HG03280 (cell line): Measurements from ENCODE around the gene LARP4.
"Not testable (repeated sequence)": the region's sequence is repeated elsewhere in the genome, so short reads cannot be mapped to it uniquely, and the experiment has no call there.

Source experiments
- ATAC-seq: cut with Tn5 transposase; IDR thresholded peaks from one replicate; pipeline ENCODE4 v1.9.1; 2021; ENCODE audit warnings: mild to moderate bottlenecking, moderate library complexity; ENCODE audit not compliant: unreplicated experiment

The LARP4 gene

GRCh38 chr12:50400638-50401499 lies at the start of gene LARP4:
TSS of gene LARP4 (plus strand) at chr12:50400885. CDS start at chr12:50401011, 126 bp downstream.
- ATAC-seq: peak; percentile 95

GRCh38 chr12:50351120-50352043 lies 49.3 kb upstream of the LARP4 start:
- no peak for ATAC-seq

DNA sequence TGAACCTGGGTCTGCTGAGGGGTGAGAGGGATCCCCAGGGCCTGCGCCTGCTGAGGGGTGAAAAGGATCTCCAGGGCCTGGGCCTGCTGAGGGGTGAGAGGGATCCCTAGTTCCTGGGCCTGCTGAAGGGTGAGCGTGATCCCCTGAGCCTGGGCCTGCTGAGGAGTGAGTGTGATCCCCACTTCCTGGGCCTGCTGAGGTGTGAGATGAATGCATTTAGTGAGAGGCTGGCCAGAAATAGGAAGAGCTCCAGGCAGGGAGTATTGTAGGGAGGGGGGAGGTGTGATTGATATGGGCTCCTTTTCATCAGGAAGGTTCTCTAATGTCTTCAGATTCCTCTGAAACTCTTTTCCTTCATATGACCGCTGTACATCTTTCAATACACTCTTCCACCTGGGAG lies 47.3 kb upstream of the LARP4 start:
- no peak for ATAC-seq

- ATAC-seq: no peak
Measured at GRCh38 chr12:50353869-50354593, 46.7 kb upstream of the LARP4 start.

DNA sequence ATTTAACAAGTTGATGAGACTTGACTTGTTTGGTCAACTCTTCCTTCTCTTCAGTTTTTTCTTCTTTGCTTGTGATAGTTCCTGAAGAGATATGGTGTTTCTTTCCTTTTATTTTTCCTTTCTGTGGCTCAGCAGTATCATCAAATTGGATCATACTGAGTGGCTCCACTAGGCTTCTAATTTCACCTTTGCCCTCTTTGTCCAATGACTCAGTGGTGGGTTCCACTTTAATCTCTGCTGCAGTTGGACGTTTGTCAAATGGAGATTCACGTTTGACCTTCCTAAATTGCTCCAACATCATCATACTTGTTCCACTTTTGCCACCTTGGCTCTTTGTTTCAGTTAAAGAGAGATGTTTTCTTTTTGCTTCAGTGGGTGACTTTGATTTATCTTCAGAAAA lies 45.8 kb upstream of the LARP4 start:
- no peak for ATAC-seq

DNA sequence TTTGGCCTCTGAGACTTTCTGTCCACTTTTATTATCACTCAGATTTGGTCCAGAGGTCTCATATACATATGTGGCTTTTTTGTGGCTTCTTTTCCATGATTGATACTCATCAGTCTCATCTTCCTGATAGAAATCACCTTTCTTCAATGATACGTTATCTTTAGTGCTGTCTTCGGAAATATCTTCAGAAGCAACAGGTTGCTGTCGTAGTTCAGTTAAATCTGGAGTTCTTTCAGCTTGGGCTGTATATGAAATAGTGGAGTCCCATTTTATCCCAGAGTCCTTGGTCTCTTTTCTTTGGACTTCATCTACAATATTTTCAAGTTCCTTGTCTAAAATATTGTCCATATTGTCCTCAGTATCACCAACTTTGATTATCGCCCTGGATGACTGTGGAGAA lies 45.3 kb upstream of the LARP4 start:
- no peak for ATAC-seq

- no peak for ATAC-seq
Measured at GRCh38 chr12:50362671-50363070, 38.0 kb upstream of the LARP4 start.

DNA sequence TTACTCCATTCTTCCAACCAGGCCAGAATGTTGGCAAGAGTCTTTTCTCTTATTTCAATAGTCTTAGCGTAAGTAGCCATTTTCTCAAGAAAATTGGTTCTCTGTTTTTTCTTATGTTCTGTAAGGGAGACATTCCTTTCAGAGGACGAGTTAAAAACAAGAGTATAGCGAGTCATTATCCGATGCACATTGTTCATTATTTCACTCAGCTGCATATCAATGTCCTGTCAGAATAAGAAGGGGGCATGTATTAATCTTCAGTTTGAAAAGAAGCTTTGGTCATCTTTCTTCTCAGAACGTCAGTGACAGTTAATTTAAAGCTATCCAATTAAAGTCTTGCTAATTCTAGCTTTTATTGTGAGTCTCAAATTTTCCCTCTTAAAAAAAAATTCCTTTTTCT lies 37.5 kb upstream of the LARP4 start:
- ATAC-seq: no peak

- no peak for ATAC-seq
Measured at GRCh38 chr12:50365709-50366406, 34.8 kb upstream of the LARP4 start.

DNA sequence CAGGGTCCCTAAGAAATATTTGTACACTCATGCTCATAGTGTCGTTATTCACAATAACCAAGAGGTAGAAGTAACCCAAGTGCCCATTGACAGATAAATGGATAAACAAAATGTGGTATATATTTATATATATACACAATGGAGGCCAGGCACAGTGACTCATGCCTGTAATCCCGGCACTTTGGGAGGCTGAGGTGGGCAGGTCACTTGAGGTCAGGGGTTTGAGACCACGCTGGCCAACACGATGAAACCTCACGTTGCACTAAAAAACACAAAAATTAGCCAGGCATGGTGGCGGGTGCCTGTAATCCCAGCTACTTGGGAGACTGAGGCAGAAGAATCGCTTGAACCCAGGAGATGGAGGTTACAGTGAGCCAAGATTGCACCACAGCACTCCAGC lies 30.0 kb upstream of the LARP4 start:
- ATAC-seq: not testable (repeated sequence)

DNA sequence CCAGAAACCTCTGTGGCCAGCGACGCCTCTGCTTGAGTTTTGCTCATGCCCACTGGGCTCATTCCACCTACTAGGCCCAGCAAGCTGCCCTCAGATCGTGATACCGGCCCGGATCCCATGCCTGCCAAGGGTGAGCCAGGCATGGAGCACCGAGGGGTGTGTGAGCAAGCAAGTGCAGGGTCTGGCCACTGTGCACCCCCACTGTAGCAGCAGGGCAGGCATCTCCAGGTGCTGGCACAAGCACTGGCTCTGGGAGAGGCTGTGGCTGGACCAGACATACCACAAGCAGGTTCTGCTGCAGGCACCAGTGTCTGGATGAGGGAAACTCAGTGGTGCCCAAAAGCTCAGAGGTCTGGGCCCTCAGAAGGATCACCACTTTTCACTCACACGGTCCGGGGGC lies 24.9 kb upstream of the LARP4 start:
- no peak for ATAC-seq

DNA sequence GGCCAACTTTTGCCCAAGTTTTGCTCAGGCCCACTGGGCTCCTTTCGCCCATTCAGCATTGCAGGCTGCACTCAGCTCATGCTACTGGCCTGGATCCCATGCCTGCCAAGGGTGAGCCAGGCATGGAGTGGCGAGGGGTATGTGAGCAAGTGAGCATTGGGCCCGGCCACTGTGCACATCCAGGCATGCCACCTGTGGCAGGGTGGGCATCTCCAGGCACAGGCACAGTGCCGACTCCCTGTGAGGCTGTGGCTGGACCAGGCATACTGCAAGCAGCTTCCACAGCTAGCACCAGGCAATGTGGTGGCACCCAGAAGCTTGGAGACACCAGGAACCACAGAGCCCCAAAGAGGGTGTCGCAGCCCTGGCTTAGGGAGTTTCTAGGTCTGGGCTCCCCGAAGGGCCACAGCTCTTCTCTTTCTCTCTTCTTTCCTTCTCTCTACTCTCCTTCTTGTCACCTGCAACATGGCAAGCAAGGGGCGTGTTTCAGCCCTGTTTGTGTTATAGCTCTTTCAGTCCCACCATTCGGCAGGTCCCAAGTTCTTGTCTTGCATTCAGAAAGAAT lies 19.8 kb upstream of the LARP4 start:
- ATAC-seq: no peak

DNA sequence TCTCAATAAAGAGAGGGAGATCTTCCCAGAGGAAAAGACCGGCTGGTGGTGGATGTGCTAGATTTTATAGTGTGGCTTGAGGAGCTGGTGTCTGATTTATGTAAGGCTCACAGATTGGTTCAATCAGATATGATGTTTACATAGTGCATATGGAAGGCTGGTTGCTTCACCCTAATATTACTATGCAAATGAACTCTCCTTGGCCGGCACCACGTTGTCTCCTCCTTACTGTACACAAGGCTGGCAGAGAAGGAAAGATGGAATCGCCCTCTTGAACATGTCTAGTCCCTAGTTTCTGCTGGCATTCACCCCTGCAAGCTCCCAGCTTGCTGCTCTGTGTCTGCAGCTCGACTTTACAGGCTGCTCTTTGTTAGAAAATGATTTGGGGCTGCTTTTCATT lies 13.2 kb upstream of the LARP4 start:
- ATAC-seq: no peak

- no peak for ATAC-seq
Measured at GRCh38 chr12:50387972-50388478, 12.7 kb upstream of the LARP4 start.

GRCh38 chr12:50388793-50389192 lies 11.9 kb upstream of the LARP4 start:
- not testable (repeated sequence) for ATAC-seq

- no peak for ATAC-seq
Measured at GRCh38 chr12:50390316-50390741, 10.4 kb upstream of the LARP4 start.

DNA sequence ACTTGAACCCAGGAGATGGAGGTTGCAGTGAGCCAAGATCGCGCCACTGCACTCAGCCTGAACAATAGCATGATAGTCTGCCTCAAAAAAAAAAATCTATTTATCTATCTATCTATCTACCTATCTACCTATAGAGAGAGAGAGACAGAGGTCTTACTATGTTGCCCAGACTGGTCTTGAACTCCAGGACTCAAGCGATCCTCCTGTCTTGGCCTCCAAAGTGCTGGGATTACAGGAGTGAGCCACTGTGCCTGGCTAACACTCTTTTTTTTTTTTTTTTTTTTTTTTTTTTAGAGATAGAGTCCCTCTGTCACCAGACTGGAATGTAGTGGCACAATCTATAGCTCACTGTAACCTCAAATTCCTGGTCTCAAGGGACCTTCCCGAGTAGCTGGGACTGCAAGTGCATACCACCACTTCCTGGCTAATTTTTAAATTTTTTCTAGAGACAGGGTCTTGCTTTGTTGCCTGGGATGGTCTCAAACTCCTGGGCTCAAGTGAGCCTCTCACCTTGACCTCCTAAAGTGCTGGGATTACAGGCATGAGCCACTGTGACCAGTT lies 6.1 kb upstream of the LARP4 start:
- no peak for ATAC-seq

GRCh38 chr12:50397117-50397650 lies 3.5 kb upstream of the LARP4 start:
- no peak for ATAC-seq

DNA sequence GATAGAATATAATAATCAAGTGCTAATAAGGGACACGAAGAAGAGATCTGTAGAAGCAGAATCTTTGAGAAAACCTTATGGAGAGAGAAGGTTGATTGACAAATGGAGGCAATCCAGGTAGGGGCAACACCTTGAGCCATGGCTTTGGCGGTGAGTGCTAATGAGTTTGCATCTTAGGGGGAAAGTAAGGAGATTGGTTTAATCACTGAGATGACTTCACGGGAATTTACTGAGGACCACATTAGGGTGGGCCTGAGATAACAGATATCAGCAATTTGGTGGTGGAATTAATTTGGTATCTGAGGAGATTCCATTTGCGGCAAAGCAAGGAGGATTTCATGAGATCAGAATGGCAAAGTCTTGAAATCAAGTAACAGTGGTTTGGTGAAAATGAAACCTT lies 1.8 kb upstream of the LARP4 start:
- no peak for ATAC-seq
